ENCODE measurements around the gene PDZD2.
"Not testable (repeated sequence)": the region's sequence is repeated elsewhere in the genome, so short reads cannot be mapped to it uniquely, and the experiment has no call there.

PDZD2 gene

GRCh38 chr5:31691408-31691807 lies 52.5 kb downstream of the PDZD2 start:
- DNase-seq (ENCODE audit: low spot score) = not testable (repeated sequence)

GRCh38 chr5:31692561-31693221 lies 53.8 kb downstream of the PDZD2 start:
- DNase-seq (ENCODE audit: low spot score) = no peak

GRCh38 chr5:31698673-31699072 lies 59.7 kb downstream of the PDZD2 start:
- no peak for DNase-seq (ENCODE audit: low spot score)

GRCh38 chr5:31701642-31702299 lies 62.8 kb downstream of the PDZD2 start:
- DNase-seq (ENCODE audit: low spot score) = no peak

- no peak for DNase-seq (ENCODE audit: low spot score)
These were observed 63.8 kb downstream of the PDZD2 start for GRCh38 chr5:31702712-31703111.

GRCh38 chr5:31703757-31704156 lies 64.8 kb downstream of the PDZD2 start:
- no peak for DNase-seq (ENCODE audit: low spot score)

- DNase-seq (ENCODE audit: low spot score) = no peak
These were observed 67.3 kb downstream of the PDZD2 start for GRCh38 chr5:31706186-31706585.

GRCh38 chr5:31707329-31707728 lies 68.4 kb downstream of the PDZD2 start:
- DNase-seq (ENCODE audit: low spot score) = no peak

GRCh38 chr5:31708089-31708488 lies 69.2 kb downstream of the PDZD2 start:
- DNase-seq (ENCODE audit: low spot score) = no peak

- DNase-seq (ENCODE audit: low spot score) = no peak
These were observed 72.4 kb downstream of the PDZD2 start for GRCh38 chr5:31711363-31711762.

GRCh38 chr5:31711935-31712592 lies 73.1 kb downstream of the PDZD2 start:
- DNase-seq (ENCODE audit: low spot score) = no peak

GRCh38 chr5:31717561-31717960 lies 78.6 kb downstream of the PDZD2 start:
- no peak for DNase-seq (ENCODE audit: low spot score)

GRCh38 chr5:31720004-31720403 lies 81.1 kb downstream of the PDZD2 start:
- no peak for DNase-seq (ENCODE audit: low spot score)

GRCh38 chr5:31720811-31721345 lies 81.9 kb downstream of the PDZD2 start:
- no peak for DNase-seq (ENCODE audit: low spot score)

GRCh38 chr5:31722111-31722510 lies 83.2 kb downstream of the PDZD2 start:
- DNase-seq (ENCODE audit: low spot score) = no peak

GRCh38 chr5:31725996-31726395 lies 87.1 kb downstream of the PDZD2 start:
- DNase-seq (ENCODE audit: low spot score) = no peak

- DNase-seq (ENCODE audit: low spot score) = no peak
These were observed 88.0 kb downstream of the PDZD2 start for GRCh38 chr5:31726952-31727351.

GRCh38 chr5:31728039-31728438 lies 89.1 kb downstream of the PDZD2 start:
- DNase-seq (ENCODE audit: low spot score) = no peak

GRCh38 chr5:31728806-31729205 lies 89.9 kb downstream of the PDZD2 start:
- DNase-seq (ENCODE audit: low spot score) = not testable (repeated sequence)

GRCh38 chr5:31730139-31730538 lies 91.2 kb downstream of the PDZD2 start:
- DNase-seq (ENCODE audit: low spot score) = no peak

GRCh38 chr5:31731016-31731415 lies 92.1 kb downstream of the PDZD2 start:
- no peak for DNase-seq (ENCODE audit: low spot score)

GRCh38 chr5:31731710-31732301 lies 92.9 kb downstream of the PDZD2 start:
- no peak for DNase-seq (ENCODE audit: low spot score)

GRCh38 chr5:31732821-31733220 lies 93.9 kb downstream of the PDZD2 start:
- not testable (repeated sequence) for DNase-seq (ENCODE audit: low spot score)
